Suprapubic skin (tissue), 4 donors: ENCODE measurements around the gene ERG.

ENCODE experiments used
- CTCF ChIP-seq, 2 donors: fragments of 200-600 bp in 1 of 2; fragments of 450-650 bp in 1 of 2; sonication (generic) in 1 of 2; IDR thresholded peaks; one replicate each; pipeline ENCODE4 v1.5.1; 2016 to 2019; ENCODE audit warnings: antibody characterized with exemption in 2 of 2, mild to moderate bottlenecking in 1 of 2, moderate library complexity in 1 of 2
- EP300 ChIP-seq: sonication (generic); formaldehyde crosslinking; IDR thresholded peaks from one replicate; pipeline ENCODE4 v1.6.1; 2017; ENCODE audit warnings: antibody characterized with exemption
- POLR2AphosphoS5 ChIP-seq, 3 donors: sonication (generic); formaldehyde crosslinking; IDR thresholded peaks; one replicate each; pipeline ENCODE4 v1.6.1; 2017; ENCODE audit warnings: antibody characterized with exemption in 3 of 3

- TF ChIP-seq CTCF (IDR thresholded peaks at IDR 0.05) (no peak), EP300 (no peak), POLR2AphosphoS5 (IDR thresholded peaks at IDR 0.05) (no peak)
Measured at GRCh38 chr21:38388647-38389353, 109.5 kb downstream of the ERG start.
